Calu3 (cell line): ENCODE measurements around the gene ORM2. TPM values are rescaled to one million over a fixed set of nuclear protein-coding genes. Genes with fewer than 3 reads are reported as not detected.

Experiments used
- BruUV-seq: library from RNA; stranded (reverse); fragments of 400-500 nt; replicated peaks from 2 replicates; lab custom pipeline; 2021; lab: Mats Ljungman, UMichigan
- CTCF ChIA-PET: fragments of 300-600 bp; sonication (Branson Sonifier 250); formaldehyde crosslinking; loops from one replicate; lab custom pipeline; 2022; ENCODE audit warnings: antibody characterized with exemption; lab: Charles Lee
- DNase-seq: peaks from one replicate; pipeline ENCODE4 v3.0.0; 2022
- H3K27ac Mint-ChIP-seq: one replicate; pipeline ENCODE4 v1.8.0; 2022; ENCODE audit warnings: mixed read lengths; ENCODE audit not compliant: unreplicated experiment
- H3K27me3 Mint-ChIP-seq: one replicate; pipeline ENCODE4 v1.8.0; 2022; ENCODE audit warnings: mixed read lengths; ENCODE audit not compliant: unreplicated experiment
- H3K36me3 Mint-ChIP-seq: one replicate; pipeline ENCODE4 v1.8.0; 2022; ENCODE audit warnings: mild to moderate bottlenecking, moderate library complexity, mixed read lengths; ENCODE audit not compliant: insufficient read depth, unreplicated experiment
- H3K4me1 Mint-ChIP-seq: one replicate; pipeline ENCODE4 v1.8.0; 2022; ENCODE audit warnings: mild to moderate bottlenecking, low read depth, mixed read lengths; ENCODE audit not compliant: unreplicated experiment
- H3K4me3 Mint-ChIP-seq: one replicate; pipeline ENCODE4 v1.8.0; 2022; ENCODE audit warnings: mild to moderate bottlenecking, low read depth, moderate library complexity, mixed read lengths; ENCODE audit not compliant: unreplicated experiment
- H3K9me3 Mint-ChIP-seq: one replicate; pipeline ENCODE4 v1.8.0; 2022; ENCODE audit warnings: low read depth, mixed read lengths; ENCODE audit not compliant: unreplicated experiment
- CTCF ChIP-seq: fragments of 200-600 bp; IDR thresholded peaks from one replicate; pipeline ENCODE4 v1.8.0; 2022; ENCODE audit warnings: antibody characterized with exemption; ENCODE audit not compliant: unreplicated experiment
- intact Hi-C: fragments of 100-400 bp; cut with micrococcal nuclease; formaldehyde crosslinking; loops from one replicate; pipeline ENCODE4 v1.10.0; 2022; ENCODE audit not compliant: unreplicated experiment
- total RNA-seq: library from RNA; stranded (reverse); gene quantifications from 2 replicates; pipeline ENCODE4 v1.2.3, GENCODE V29; 2022

ORM2 gene
- total RNA-seq, 1 experiment from 2014 or later: not detected

GRCh38 chr9:114346146-114346545 is 16.5 kb downstream of the ORM2 start:
- CTCF ChIA-PET: no interaction called here
- intact Hi-C loops: no loop called here
- Mint-ChIP-seq H3K4me3 (no peak overlapping the region), H3K27me3 (no peaks in the 10 kb centered on the region), H3K4me1 (peaks cover 21% of the 10 kb centered on the region), H3K27ac (no peak overlapping the region), H3K36me3 (peaks cover 8% of the 10 kb centered on the region), H3K9me3 (no peaks in the 10 kb centered on the region)
- no peak for TF ChIP-seq CTCF
- DNase-seq: no peak
- BruUV-seq: no TSS peak

GRCh38 chr9:114347675-114348074 is 18.0 kb downstream of the ORM2 start:
- DNase-seq: no peak
- CTCF ChIA-PET: no interaction called here
- Mint-ChIP-seq H3K9me3 (no peaks in the 10 kb centered on the region), H3K27me3 (no peaks in the 10 kb centered on the region), H3K36me3 (peaks cover 8% of the 10 kb centered on the region), H3K4me3 (no peak overlapping the region), H3K27ac (no peak overlapping the region), H3K4me1 (peaks cover 21% of the 10 kb centered on the region)
- no peak for TF ChIP-seq CTCF
- no TSS peak for BruUV-seq
- intact Hi-C loops: no loop called here

- no peak for DNase-seq
- CTCF ChIA-PET: no interaction called here
- peak overlapping the region; percentile 78 for H3K27ac Mint-ChIP-seq
- peaks cover 8% of the 10 kb centered on the region for H3K36me3 Mint-ChIP-seq
- no peak overlapping the region for H3K4me3 Mint-ChIP-seq
- peaks cover 21% of the 10 kb centered on the region for H3K4me1 Mint-ChIP-seq
- no peak for TF ChIP-seq CTCF
- H3K9me3 Mint-ChIP-seq: no peaks in the 10 kb centered on the region
- intact Hi-C loops: no loop called here
- no peaks in the 10 kb centered on the region for H3K27me3 Mint-ChIP-seq
- BruUV-seq: no TSS peak
These were observed 18.7 kb downstream of the ORM2 start for GRCh38 chr9:114348261-114348905.

- H3K36me3 Mint-ChIP-seq: peaks cover 8% of the 10 kb centered on the region
- H3K4me1 Mint-ChIP-seq: peaks cover 21% of the 10 kb centered on the region
- no peak for TF ChIP-seq CTCF
- no peak overlapping the region for H3K4me3 Mint-ChIP-seq
- no peaks in the 10 kb centered on the region for H3K9me3 Mint-ChIP-seq
- intact Hi-C loops: no loop called here
- no peaks in the 10 kb centered on the region for H3K27me3 Mint-ChIP-seq
- BruUV-seq: no TSS peak
- DNase-seq: peak; percentile 65
- CTCF ChIA-PET: no interaction called here
- H3K27ac Mint-ChIP-seq: peak overlapping the region; percentile 78
These were observed 19.3 kb downstream of the ORM2 start for GRCh38 chr9:114348906-114349482.
